Peyer's patch (tissue), 4 donors: ENCODE results near the gene TTI1.

ENCODE experiments used
- POLR2A ChIP-seq, 2 donors: fragments of 450-650 bp; IDR thresholded peaks; one replicate each; pipeline ENCODE4 v1.5.1; 2017; ENCODE audit warnings: antibody characterized with exemption in 2 of 2, mild to moderate bottlenecking in 2 of 2, moderate library complexity in 2 of 2
- TF ChIP-seq, protein P1 (sequence below), 6 experiments: fragments of 450-650 bp in 4 of 6; fragments of 200-600 bp in 2 of 6; sonication (generic) in 1 of 6; IDR thresholded peaks; one replicate each; pipeline ENCODE4 v1.5.1; 2017 to 2019; ENCODE audit warnings: antibody characterized with exemption in 6 of 6, mild to moderate bottlenecking in 3 of 6, moderate library complexity in 1 of 6

DNA sequence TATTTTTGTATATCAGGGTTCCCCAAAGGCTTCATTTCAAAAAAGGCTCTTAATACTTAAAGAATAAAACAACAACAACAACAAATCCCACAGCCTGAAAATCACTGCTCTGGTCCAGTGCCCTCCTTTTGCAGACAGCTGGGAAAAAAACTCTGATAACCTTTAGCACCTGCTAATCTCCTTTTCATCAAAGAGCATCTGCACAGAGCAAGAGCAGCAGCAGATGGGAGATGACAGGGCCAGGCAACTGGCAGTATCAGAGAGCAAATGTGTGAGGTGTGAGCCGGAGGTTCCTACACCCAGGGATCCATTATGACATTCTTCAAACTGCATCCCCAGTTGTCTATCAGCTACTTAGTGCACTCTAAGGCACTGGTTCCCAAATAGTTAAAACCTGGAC, 25.7 kb downstream of the TTI1 start:
- no peak for TF ChIP-seq POLR2A (IDR thresholded peaks at IDR 0.05)
- TF ChIP-seq, protein P1, sequence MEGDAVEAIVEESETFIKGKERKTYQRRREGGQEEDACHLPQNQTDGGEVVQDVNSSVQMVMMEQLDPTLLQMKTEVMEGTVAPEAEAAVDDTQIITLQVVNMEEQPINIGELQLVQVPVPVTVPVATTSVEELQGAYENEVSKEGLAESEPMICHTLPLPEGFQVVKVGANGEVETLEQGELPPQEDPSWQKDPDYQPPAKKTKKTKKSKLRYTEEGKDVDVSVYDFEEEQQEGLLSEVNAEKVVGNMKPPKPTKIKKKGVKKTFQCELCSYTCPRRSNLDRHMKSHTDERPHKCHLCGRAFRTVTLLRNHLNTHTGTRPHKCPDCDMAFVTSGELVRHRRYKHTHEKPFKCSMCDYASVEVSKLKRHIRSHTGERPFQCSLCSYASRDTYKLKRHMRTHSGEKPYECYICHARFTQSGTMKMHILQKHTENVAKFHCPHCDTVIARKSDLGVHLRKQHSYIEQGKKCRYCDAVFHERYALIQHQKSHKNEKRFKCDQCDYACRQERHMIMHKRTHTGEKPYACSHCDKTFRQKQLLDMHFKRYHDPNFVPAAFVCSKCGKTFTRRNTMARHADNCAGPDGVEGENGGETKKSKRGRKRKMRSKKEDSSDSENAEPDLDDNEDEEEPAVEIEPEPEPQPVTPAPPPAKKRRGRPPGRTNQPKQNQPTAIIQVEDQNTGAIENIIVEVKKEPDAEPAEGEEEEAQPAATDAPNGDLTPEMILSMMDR (IDR thresholded peaks at IDR 0.05), result no peak
